Uterus (tissue), 4 donors: ENCODE data around the gene HTD2. TPM values are rescaled to one million over a fixed set of nuclear protein-coding genes. Genes with fewer than 3 reads are reported as not detected.
"Not testable (repeated sequence)": the region's sequence is repeated elsewhere in the genome, so short reads cannot be mapped to it uniquely, and the experiment has no call there.

Experiments used
- DNase-seq, 2 donors: peaks; one replicate each; pipeline ENCODE4 v3.0.0-alpha.2; 2019 to 2020
- H3K27ac ChIP-seq, 2 donors: fragments of 200-600 bp; sonication (generic); 1 replicate in 1 of 2; 2 replicates in 1 of 2; pipeline ENCODE4 v1.5.1; 2016 to 2018
- H3K27me3 ChIP-seq, 2 donors: fragments of 200-600 bp; sonication (generic); one replicate each; pipeline ENCODE4 v1.5.1; 2018 to 2019; ENCODE audit warnings: control low read depth in 1 of 2
- H3K36me3 ChIP-seq, 2 donors: fragments of 200-600 bp; sonication (generic); one replicate each; pipeline ENCODE4 v1.5.1; 2019; ENCODE audit warnings: control low read depth in 1 of 2
- H3K4me1 ChIP-seq, 2 donors: fragments of 200-600 bp; sonication (generic); one replicate each; pipeline ENCODE4 v1.5.1; 2018 to 2019; ENCODE audit warnings: control low read depth in 1 of 2
- H3K4me3 ChIP-seq, 2 donors: fragments of 200-600 bp; sonication (generic); 1 replicate in 1 of 2; 2 replicates in 1 of 2; pipeline ENCODE4 v1.5.1; 2018 to 2019; ENCODE audit warnings: mild to moderate bottlenecking in 1 of 2
- H3K9me3 ChIP-seq, 2 donors: fragments of 200-600 bp; sonication (generic); one replicate each; pipeline ENCODE4 v1.5.1; 2019; ENCODE audit warnings: control low read depth in 1 of 2
- CTCF ChIP-seq, 4 experiments: fragments of 200-600 bp in 2 of 4; fragments of 450-650 bp in 2 of 4; sonication (generic) in 2 of 4; IDR thresholded peaks; one replicate each; pipeline ENCODE4 v1.5.1; 2016 to 2019; ENCODE audit warnings: antibody characterized with exemption in 4 of 4, mild to moderate bottlenecking in 2 of 4, moderate library complexity in 1 of 4
- POLR2A ChIP-seq, 2 donors: fragments of 450-650 bp; IDR thresholded peaks; one replicate each; pipeline ENCODE4 v1.6.1; 2016; ENCODE audit warnings: antibody characterized with exemption in 2 of 2, mild to moderate bottlenecking in 1 of 2, moderate library complexity in 1 of 2
- intact Hi-C: fragments of 100-400 bp; cut with DNase I; formaldehyde crosslinking; loops from one replicate; pipeline ENCODE4 v1.15.1; 2023; ENCODE audit warnings: low total_unique reads
- total RNA-seq, 4 donors: library from RNA; depleted of rRNA in 3 of 4; stranded (reverse); fragments of >200 nt in 3 of 4; gene quantifications; one replicate each; pipeline versions ENCODE4 v1.1.0 to v1.2.4, GENCODE V29; 2014 to 2023
- donor health status: DM: yes; HTN: yes; CAD: no.

HTD2 gene
- total RNA-seq, 4 donors from 2014 or later = 1.2 to 39.6 (median 7.8) TPM

DNA sequence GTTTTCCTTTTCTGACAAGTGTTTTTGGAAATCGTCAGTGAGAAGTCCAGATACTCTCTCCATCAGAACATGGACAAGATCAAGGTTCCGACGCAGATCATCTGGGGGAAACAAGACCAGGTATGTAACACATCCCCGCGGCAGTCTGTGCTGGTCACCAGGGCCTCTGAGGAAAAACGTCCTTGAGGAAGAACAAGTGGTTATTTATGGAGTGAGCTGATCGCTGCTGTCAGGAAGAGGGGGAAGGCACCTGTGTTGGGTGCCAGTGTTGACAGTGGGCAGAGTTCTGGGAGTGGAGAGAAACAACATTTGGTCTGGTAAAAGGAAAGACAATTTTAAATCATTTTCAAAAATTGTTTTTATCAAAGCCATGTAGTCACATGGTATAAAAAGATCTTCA is 21.0 kb upstream of the HTD2 start:
- no peak for DNase-seq
- no peak for TF ChIP-seq CTCF (IDR thresholded peaks at IDR 0.05)
- TF ChIP-seq POLR2A (IDR thresholded peaks at IDR 0.05) = no peak
- Histone ChIP-seq H3K27ac (no peak overlapping the region), H3K9me3 (no peaks in the 10 kb centered on the region), H3K27me3 (no peaks in the 10 kb centered on the region), H3K36me3 (no peaks in the 10 kb centered on the region), H3K4me3 (no peak overlapping the region), H3K4me1 (no peaks in the 10 kb centered on the region)
- intact Hi-C loops = no loop called here

DNA sequence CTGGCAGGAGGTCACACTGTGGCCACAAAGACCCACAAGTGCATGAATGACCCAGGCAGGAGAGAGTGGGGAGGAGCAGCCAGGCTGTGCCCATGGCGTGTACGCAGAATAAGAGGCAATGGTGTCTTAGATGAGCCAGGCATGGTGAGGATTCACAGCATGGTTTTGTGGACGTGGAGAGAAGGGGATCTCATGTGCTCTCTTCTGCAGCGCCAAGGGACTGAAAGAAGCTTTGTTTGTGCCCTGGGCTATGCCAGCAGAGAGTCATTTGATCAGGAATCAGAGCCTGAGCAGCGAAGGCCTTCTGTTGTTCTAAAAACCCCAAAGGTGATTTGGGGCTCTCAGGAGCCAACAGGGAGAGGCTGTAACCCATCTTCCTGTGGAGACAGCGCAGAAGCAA is 19.0 kb upstream of the HTD2 start:
- no peaks in the 10 kb centered on the region for H3K4me1 ChIP-seq
- H3K9me3 ChIP-seq = no peaks in the 10 kb centered on the region
- H3K4me3 ChIP-seq = no peak overlapping the region
- H3K36me3 ChIP-seq = no peaks in the 10 kb centered on the region
- intact Hi-C loops = no loop called here
- TF ChIP-seq CTCF (IDR thresholded peaks at IDR 0.05) (no peak), POLR2A (IDR thresholded peaks at IDR 0.05) (no peak)
- no peak for DNase-seq
- H3K27me3 ChIP-seq = no peaks in the 10 kb centered on the region
- H3K27ac ChIP-seq = no peak overlapping the region

DNA sequence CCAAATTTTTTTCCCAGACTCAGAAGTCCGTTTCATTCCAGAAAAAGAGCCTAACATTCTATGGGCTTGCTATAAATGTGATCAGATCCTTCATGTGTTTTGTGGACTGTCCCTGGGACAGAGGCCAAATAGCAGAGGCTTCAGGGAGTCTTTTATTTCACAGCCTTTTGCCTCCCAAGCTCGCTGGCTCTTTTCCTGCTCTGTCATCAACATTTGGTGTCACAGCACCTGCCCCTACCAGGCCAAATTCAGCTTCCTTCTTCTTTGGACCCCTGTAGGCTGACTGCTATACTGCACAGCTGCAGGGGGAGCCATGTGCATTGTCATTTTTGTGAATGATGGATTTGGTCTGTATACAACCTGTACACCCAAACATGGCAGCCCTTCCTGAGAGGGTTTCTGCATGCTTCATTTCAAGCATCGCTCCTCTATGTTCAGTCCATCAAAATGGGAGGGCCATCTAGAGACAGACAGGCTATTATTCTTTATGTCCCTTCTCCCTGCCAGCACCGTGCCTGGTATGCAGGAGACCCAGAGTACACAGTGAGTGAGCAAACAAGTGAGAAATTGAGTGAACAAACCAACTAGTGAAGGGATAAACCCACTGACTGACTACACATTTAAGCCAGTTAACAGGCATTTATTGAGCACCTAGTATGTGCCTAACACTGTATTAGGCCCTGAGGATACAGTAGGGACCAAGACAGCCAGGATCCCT is 18.1 kb upstream of the HTD2 start:
- H3K27ac ChIP-seq = no peak overlapping the region
- no peak for DNase-seq
- TF ChIP-seq CTCF (IDR thresholded peaks at IDR 0.05) (no peak), POLR2A (IDR thresholded peaks at IDR 0.05) (no peak)
- no peaks in the 10 kb centered on the region for H3K4me1 ChIP-seq
- H3K36me3 ChIP-seq = no peaks in the 10 kb centered on the region
- no peaks in the 10 kb centered on the region for H3K9me3 ChIP-seq
- H3K4me3 ChIP-seq = no peak overlapping the region
- H3K27me3 ChIP-seq = no peaks in the 10 kb centered on the region
- intact Hi-C loops = no loop called here

- H3K36me3 ChIP-seq, DNase-seq, H3K9me3 ChIP-seq, H3K4me3 ChIP-seq, H3K27ac ChIP-seq, intact Hi-C loops, H3K27me3 ChIP-seq, H3K4me1 ChIP-seq: not testable (repeated sequence)
Measured at GRCh38 chr3:58288964-58289613, 17.2 kb upstream of the HTD2 start.

DNA sequence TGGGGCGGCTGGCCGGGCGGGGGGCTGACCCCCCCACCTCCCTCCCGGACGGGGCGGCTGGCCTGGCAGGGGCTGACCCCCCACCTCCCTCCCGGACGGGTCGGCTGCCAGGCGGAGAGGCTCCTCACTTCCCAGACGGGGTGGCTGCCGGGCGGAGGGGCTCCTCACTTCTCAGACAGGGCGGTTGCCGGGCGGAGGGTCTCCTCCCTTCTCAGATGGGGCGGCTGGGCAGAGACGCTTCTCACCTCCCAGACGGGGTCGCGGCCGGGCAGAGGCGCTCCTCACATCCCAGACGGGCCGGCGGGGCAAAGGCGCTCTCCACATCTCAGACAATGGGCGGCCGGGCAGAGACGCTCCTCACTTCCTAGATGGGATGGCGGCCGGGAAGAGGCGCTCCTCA is 15.9 kb upstream of the HTD2 start:
- DNase-seq, H3K9me3 ChIP-seq, intact Hi-C loops, H3K27me3 ChIP-seq, H3K36me3 ChIP-seq, H3K4me1 ChIP-seq, H3K4me3 ChIP-seq, H3K27ac ChIP-seq: not testable (repeated sequence)

GRCh38 chr3:58291671-58292338 is 14.5 kb upstream of the HTD2 start:
- DNase-seq = no peak
- no peaks in the 10 kb centered on the region for H3K4me1 ChIP-seq
- H3K36me3 ChIP-seq = no peaks in the 10 kb centered on the region
- H3K4me3 ChIP-seq = no peak overlapping the region
- intact Hi-C loops = no loop called here
- no peaks in the 10 kb centered on the region for H3K9me3 ChIP-seq
- TF ChIP-seq CTCF (IDR thresholded peaks at IDR 0.05) (no peak), POLR2A (IDR thresholded peaks at IDR 0.05) (no peak)
- H3K27ac ChIP-seq = no peak overlapping the region
- H3K27me3 ChIP-seq = no peaks in the 10 kb centered on the region
